HCT116 (cell line): ENCODE measurements around the gene BCAP31. TPM values are rescaled to one million over a fixed set of nuclear protein-coding genes. Genes with fewer than 3 reads are reported as not detected.
A peak's percentile ranks its signal among the peaks of the same experiment; 100 is the strongest.

Experiments used
- ATAC-seq: fragments of 200-7000 bp; cut with Tn5 transposase; 2 replicates; pipeline ENCODE4 v1.9.1; 2020; ENCODE audit warnings: mild to moderate bottlenecking, moderate library complexity
- BruUV-seq: library from RNA; stranded (reverse); fragments of 400-500 nt; replicated peaks from 2 replicates; lab custom pipeline; 2021; lab: Mats Ljungman, UMichigan
- CTCF ChIA-PET: fragments of 300-600 bp; sonication (Branson Sonifier 250); formaldehyde crosslinking; loops from one replicate; lab custom pipeline; 2021; ENCODE audit warnings: antibody characterized with exemption; lab: Charles Lee
- POLR2A ChIA-PET: fragments of 300-600, 350-600 bp; sonication (Branson Sonifier 250); formaldehyde crosslinking; loops from one replicate; lab custom pipeline; 2021; ENCODE audit warnings: antibody characterized with exemption; lab: Charles Lee
- RAD21 ChIA-PET, 2 experiments: fragments of 300-600 bp; sonication (Branson Sonifier 250); formaldehyde crosslinking; loops; one replicate each; lab custom pipeline; 2023; ENCODE audit warnings: low total read pairs in 2 of 2; ENCODE audit not compliant: uncharacterized antibody in 2 of 2, unreplicated experiment in 2 of 2, low non-redundant PET in 1 of 2; lab: Charles Lee
- DNase-seq: peaks from one replicate; pipeline ENCODE4 v3.0.0-alpha.2; 2010; ENCODE audit warnings: low read depth, low spot score
- H2AFZ ChIP-seq: fragments of 200-600 bp; shearing (Covaris generic), sonication (generic); 2 replicates; pipeline ENCODE4 v1.6.1; 2017; ENCODE audit warnings: low read depth, mixed run types, mixed read lengths, antibody characterized with exemption, low read length; ENCODE audit not compliant: poor library complexity, severe bottlenecking
- H3K27ac ChIP-seq: 2 replicates; pipeline ENCODE4 v1.5.1; 2012; ENCODE audit warnings: low read depth, low read length
- H3K27me3 ChIP-seq: fragments of 200-600 bp; sonication (generic); 2 replicates; pipeline ENCODE4 v1.6.1; 2016; ENCODE audit warnings: mixed run types, low read length, mixed read lengths; ENCODE audit not compliant: insufficient read depth
- H3K36me3 ChIP-seq, 2 experiments: fragments of 200-500 bp in 1 of 2; fragments of 200-600 bp in 1 of 2; sonication (Bioruptor generic) in 1 of 2; sonication (generic) in 1 of 2; 2 replicates each; pipeline versions ENCODE4 v1.5.1 to v1.6.1; 2014 to 2016; ENCODE audit warnings: low read length in 2 of 2, inconsistent platforms in 1 of 2, mixed read lengths in 1 of 2, mixed run types in 1 of 2; ENCODE audit not compliant: insufficient read depth in 2 of 2, control insufficient read depth in 1 of 2
- H3K4me1 ChIP-seq, 2 experiments: fragments of 200-600 bp in 1 of 2; sonication (generic) in 1 of 2; 2 replicates each; pipeline versions ENCODE4 v1.5.1 to v1.6.1; 2012 to 2017; ENCODE audit warnings: low read length in 2 of 2, inconsistent platforms in 1 of 2, mild to moderate bottlenecking in 1 of 2, mixed read lengths in 1 of 2, mixed run types in 1 of 2, moderate library complexity in 1 of 2; ENCODE audit not compliant: insufficient read depth in 2 of 2, control insufficient read depth in 1 of 2
- H3K4me2 ChIP-seq: fragments of 200-600 bp; sonication (generic); 2 replicates; pipeline ENCODE4 v1.6.1; 2017; ENCODE audit warnings: mixed run types, low read length, mixed read lengths
- H3K4me3 ChIP-seq, 2 experiments: fragments of 200-600 bp in 1 of 2; sonication (generic) in 1 of 2; replicated peaks in 1 of 2; 2 replicates each; pipeline ENCODE4 v1.5.1; 2011 to 2016; ENCODE audit warnings: low read length in 2 of 2, control low read depth in 1 of 2, low read depth in 1 of 2, mild to moderate bottlenecking in 1 of 2, mixed read lengths in 1 of 2, mixed run types in 1 of 2
- H3K79me2 ChIP-seq: fragments of 200-600 bp; sonication (generic); 2 replicates; pipeline ENCODE4 v1.6.1; 2017; ENCODE audit warnings: mild to moderate bottlenecking, mixed run types, low read length, moderate library complexity, mixed read lengths; ENCODE audit not compliant: insufficient read depth
- H3K9ac ChIP-seq: fragments of 200-600 bp; sonication (generic); 2 replicates; pipeline ENCODE4 v1.6.1; 2016; ENCODE audit warnings: low read length, mixed read lengths
- H3K9me2 ChIP-seq: fragments of 200-600 bp; sonication (generic), shearing (Covaris generic); 2 replicates; pipeline ENCODE4 v1.6.1; 2017; ENCODE audit warnings: mixed run types, mild to moderate bottlenecking, moderate library complexity; ENCODE audit not compliant: insufficient read depth
- H3K9me3 ChIP-seq, 2 experiments: fragments of 200-500 bp in 1 of 2; fragments of 200-600 bp in 1 of 2; sonication (Bioruptor generic) in 1 of 2; sonication (generic) in 1 of 2; 2 replicates each; pipeline ENCODE4 v1.6.1; 2014 to 2017; ENCODE audit warnings: low read length in 2 of 2, mixed read lengths in 2 of 2, inconsistent platforms in 1 of 2, low read depth in 1 of 2, mild to moderate bottlenecking in 1 of 2, mixed run types in 1 of 2, moderate library complexity in 1 of 2; ENCODE audit not compliant: control insufficient read depth in 1 of 2, insufficient read depth in 1 of 2
- H4K20me1 ChIP-seq: fragments of 200-600 bp; sonication (generic), shearing (Covaris generic); 2 replicates; pipeline ENCODE4 v1.6.1; 2017; ENCODE audit warnings: mixed run types, mild to moderate bottlenecking, moderate library complexity; ENCODE audit not compliant: insufficient read depth
- CBX3 ChIP-seq: IDR thresholded peaks from 2 replicates; pipeline ENCODE4 v1.6.1; 2012; ENCODE audit warnings: low read depth
- CEBPB ChIP-seq: IDR thresholded peaks from 2 replicates; pipeline ENCODE4 v1.6.1; 2012; ENCODE audit warnings: low read depth
- CTCF ChIP-seq, 3 experiments: fragments of 200-600 bp in 1 of 3; sonication (generic) in 1 of 3; IDR thresholded peaks in 2 of 3; conservative IDR thresholded peaks in 1 of 3; 2 replicates each; pipeline ENCODE4 v1.5.1; 2012 to 2017; ENCODE audit warnings: low read depth in 2 of 3, low read length in 2 of 3, antibody characterized with exemption in 1 of 3, borderline replicate concordance in 1 of 3, control low read depth in 1 of 3, mild to moderate bottlenecking in 1 of 3, mixed read lengths in 1 of 3, mixed run types in 1 of 3, moderate library complexity in 1 of 3; ENCODE audit not compliant: insufficient read depth in 1 of 3
- EGR1 ChIP-seq: IDR thresholded peaks from 2 replicates; pipeline ENCODE4 v1.6.1; 2012; ENCODE audit warnings: low read depth
- ELF1 ChIP-seq: IDR thresholded peaks from 2 replicates; pipeline ENCODE4 v1.6.1; 2012; ENCODE audit warnings: low read depth, borderline replicate concordance
- EZH2phosphoT487 ChIP-seq: fragments of 200-600 bp; IDR thresholded peaks from 2 replicates; pipeline ENCODE4 v1.6.1; 2018; ENCODE audit warnings: antibody characterized with exemption, borderline replicate concordance
- FOSL1 ChIP-seq: IDR thresholded peaks from 2 replicates; pipeline ENCODE4 v1.6.1; 2012; ENCODE audit warnings: low read depth
- JUND ChIP-seq: IDR thresholded peaks from 2 replicates; pipeline ENCODE4 v1.6.1; 2012
- POLR2A ChIP-seq: IDR thresholded peaks from 2 replicates; pipeline ENCODE4 v1.7.0; 2011; ENCODE audit warnings: borderline replicate concordance; ENCODE audit not compliant: insufficient read depth, insufficient read length; ENCODE audit errors: extremely low read depth
- POLR2AphosphoS5 ChIP-seq: IDR thresholded peaks from 2 replicates; pipeline ENCODE4 v1.6.1; 2011; ENCODE audit warnings: mild to moderate bottlenecking, low read depth, low read length, moderate library complexity
- RAD21 ChIP-seq: IDR thresholded peaks from 2 replicates; pipeline ENCODE4 v1.6.1; 2012; ENCODE audit warnings: low read depth, mild to moderate bottlenecking
- REST ChIP-seq: IDR thresholded peaks from 2 replicates; pipeline ENCODE4 v1.6.1; 2012; ENCODE audit warnings: low read depth
- SIN3A ChIP-seq: IDR thresholded peaks from 2 replicates; pipeline ENCODE4 v1.6.1; 2012; ENCODE audit warnings: low read depth
- SP1 ChIP-seq: IDR thresholded peaks from 2 replicates; pipeline ENCODE4 v1.6.1; 2012; ENCODE audit warnings: low read depth
- SRF ChIP-seq: IDR thresholded peaks from 2 replicates; pipeline ENCODE4 v1.6.1; 2012; ENCODE audit warnings: low read depth
- ZFX ChIP-seq: fragments of 450-650 bp; IDR thresholded peaks from 2 replicates; pipeline ENCODE4 v1.6.1; 2017
- ZNF274 ChIP-seq: fragments of 200-500 bp; sonication (Bioruptor generic); IDR thresholded peaks from 2 replicates; pipeline ENCODE4 v1.6.1; 2014; ENCODE audit warnings: mild to moderate bottlenecking, low read depth, low read length, inconsistent platforms
- intact Hi-C: fragments of 100-400 bp; cut with micrococcal nuclease; formaldehyde crosslinking; loops from 2 replicates; pipeline ENCODE4 v1.10.0; 2022
- total RNA-seq: library from RNA; stranded (reverse); gene quantifications from one replicate; pipeline ENCODE4 v1.2.1, GENCODE V29; 2021; ENCODE audit not compliant: unreplicated experiment
- TF ChIP-seq, protein P1 (sequence below): IDR thresholded peaks from 2 replicates; pipeline ENCODE4 v1.6.1; 2011; ENCODE audit warnings: mild to moderate bottlenecking, low read length, moderate library complexity; ENCODE audit not compliant: insufficient replicate concordance; ENCODE audit errors: extremely low read depth
- TF ChIP-seq, protein P2 (sequence below): IDR thresholded peaks from 2 replicates; pipeline ENCODE4 v1.6.1; 2012

BCAP31 gene
- total RNA-seq, 1 experiment from 2014 or later: 185 TPM

DNA sequence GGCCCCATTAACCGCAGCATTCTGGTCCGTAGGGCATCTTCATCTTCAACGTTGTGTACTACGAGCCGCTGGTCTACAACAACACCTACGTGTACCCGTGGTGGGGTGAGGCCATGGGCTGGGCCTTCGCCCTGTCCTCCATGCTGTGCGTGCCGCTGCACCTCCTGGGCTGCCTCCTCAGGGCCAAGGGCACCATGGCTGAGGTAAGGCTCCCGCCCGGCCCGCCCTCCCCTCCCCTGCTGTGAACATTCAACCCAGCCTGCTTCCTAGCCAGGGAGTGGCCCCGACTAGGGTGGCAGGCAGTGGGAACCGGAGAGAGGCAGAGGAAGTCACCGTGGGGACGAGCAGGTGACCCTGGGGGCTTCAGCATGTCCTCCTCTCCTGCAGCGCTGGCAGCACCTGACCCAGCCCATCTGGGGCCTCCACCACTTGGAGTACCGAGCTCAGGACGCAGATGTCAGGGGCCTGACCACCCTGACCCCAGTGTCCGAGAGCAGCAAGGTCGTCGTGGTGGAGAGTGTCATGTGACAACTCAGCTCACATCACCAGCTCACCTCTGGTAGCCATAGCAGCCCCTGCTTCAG lies 29.4 kb downstream of the BCAP31 start:
- BruUV-seq: TSS peak; percentile 1
- ChIA-PET RAD21 (no interaction called here), CTCF (no interaction called here), POLR2A (no interaction called here)
- Histone ChIP-seq H4K20me1 (no peaks in the 10 kb centered on the region), H3K27me3 (no peaks in the 10 kb centered on the region), H3K4me2 (no peak overlapping the region), H3K4me1 (peaks cover 4 to 7% of the 10 kb centered on the region in 2 experiments; a peak in 3 of 4 replicates), H3K79me2 (peaks cover 17% of the 10 kb centered on the region), H2AFZ (no peak overlapping the region), H3K4me3 (no peak overlapping the region), H3K9ac (no peak overlapping the region), H3K9me2 (no peaks in the 10 kb centered on the region), H3K27ac (no peak overlapping the region), H3K36me3 (no peaks in the 10 kb centered on the region), H3K9me3 (no peaks in the 10 kb centered on the region)
- TF ChIP-seq JUND: no peak
- no peak for TF ChIP-seq ZFX
- TF ChIP-seq EZH2phosphoT487: no peak
- no peak for TF ChIP-seq RAD21
- no peak for TF ChIP-seq SP1
- no peak for TF ChIP-seq ELF1
- no peak for TF ChIP-seq CBX3
- no peak for TF ChIP-seq REST
- no peak for TF ChIP-seq ZNF274
- TF ChIP-seq FOSL1: no peak
- TF ChIP-seq CTCF (IDR thresholded peaks at IDR 0.05 in 2 of 3, conservative IDR thresholded peaks at IDR 0.05 in 1 of 3; ENCODE audit: borderline replicate concordance in 1 of 3, insufficient read depth in 1 of 3, low read depth in 2 of 3, low read length in 2 of 3): no peak
- TF ChIP-seq, protein P1, sequence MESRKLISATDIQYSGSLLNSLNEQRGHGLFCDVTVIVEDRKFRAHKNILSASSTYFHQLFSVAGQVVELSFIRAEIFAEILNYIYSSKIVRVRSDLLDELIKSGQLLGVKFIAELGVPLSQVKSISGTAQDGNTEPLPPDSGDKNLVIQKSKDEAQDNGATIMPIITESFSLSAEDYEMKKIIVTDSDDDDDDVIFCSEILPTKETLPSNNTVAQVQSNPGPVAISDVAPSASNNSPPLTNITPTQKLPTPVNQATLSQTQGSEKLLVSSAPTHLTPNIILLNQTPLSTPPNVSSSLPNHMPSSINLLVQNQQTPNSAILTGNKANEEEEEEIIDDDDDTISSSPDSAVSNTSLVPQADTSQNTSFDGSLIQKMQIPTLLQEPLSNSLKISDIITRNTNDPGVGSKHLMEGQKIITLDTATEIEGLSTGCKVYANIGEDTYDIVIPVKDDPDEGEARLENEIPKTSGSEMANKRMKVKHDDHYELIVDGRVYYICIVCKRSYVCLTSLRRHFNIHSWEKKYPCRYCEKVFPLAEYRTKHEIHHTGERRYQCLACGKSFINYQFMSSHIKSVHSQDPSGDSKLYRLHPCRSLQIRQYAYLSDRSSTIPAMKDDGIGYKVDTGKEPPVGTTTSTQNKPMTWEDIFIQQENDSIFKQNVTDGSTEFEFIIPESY: no peak
- TF ChIP-seq SIN3A: no peak
- TF ChIP-seq EGR1: no peak
- TF ChIP-seq, protein P2, sequence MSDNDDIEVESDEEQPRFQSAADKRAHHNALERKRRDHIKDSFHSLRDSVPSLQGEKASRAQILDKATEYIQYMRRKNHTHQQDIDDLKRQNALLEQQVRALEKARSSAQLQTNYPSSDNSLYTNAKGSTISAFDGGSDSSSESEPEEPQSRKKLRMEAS: no peak
- no peak for TF ChIP-seq SRF
- no peak for TF ChIP-seq CEBPB
- TF ChIP-seq POLR2AphosphoS5: no peak
- TF ChIP-seq POLR2A: no peak
- ATAC-seq: no peak
- intact Hi-C loops: no loop called here
- DNase-seq: no peak
